NOMO-1 (cell line): ENCODE data around the gene BCL7C.
"Not testable (repeated sequence)": the region's sequence is repeated elsewhere in the genome, so short reads cannot be mapped to it uniquely, and the experiment has no call there.

Experiments
- DNase-seq, 2 experiments: peaks; one replicate each; lab custom pipeline; 2025; ENCODE audit not compliant: unreplicated experiment in 2 of 2; lab: John Stamatoyannopoulos, UW

Gene BCL7C

GRCh38 chr16:30893744-30894539, at the start of gene BCL7C:
BCL7C (minus strand) TSS chr16:30894077; CDS start chr16:30893944, 133 bp downstream.
- DNase-seq = peak; percentile 81 to 91

DNA sequence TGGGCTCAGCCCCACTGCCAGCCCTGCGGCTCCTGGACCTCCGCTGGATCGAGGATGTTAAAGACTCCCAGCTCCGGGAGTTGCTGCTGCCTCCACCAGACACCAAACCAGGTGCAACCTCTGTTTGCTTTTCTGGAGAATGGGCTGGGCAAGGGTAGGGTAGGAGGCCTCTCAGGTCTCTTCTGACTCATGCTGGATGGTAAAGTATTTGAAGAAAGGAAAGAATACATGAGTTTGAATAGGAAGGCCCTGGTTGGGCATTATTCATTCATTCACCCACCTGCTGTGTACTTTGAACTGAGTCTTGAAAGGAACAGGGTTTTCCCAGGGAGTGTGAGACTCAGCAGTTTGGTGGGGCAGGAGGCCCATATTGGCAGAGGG, 48.5 kb upstream of the BCL7C start:
- DNase-seq = no peak

DNA sequence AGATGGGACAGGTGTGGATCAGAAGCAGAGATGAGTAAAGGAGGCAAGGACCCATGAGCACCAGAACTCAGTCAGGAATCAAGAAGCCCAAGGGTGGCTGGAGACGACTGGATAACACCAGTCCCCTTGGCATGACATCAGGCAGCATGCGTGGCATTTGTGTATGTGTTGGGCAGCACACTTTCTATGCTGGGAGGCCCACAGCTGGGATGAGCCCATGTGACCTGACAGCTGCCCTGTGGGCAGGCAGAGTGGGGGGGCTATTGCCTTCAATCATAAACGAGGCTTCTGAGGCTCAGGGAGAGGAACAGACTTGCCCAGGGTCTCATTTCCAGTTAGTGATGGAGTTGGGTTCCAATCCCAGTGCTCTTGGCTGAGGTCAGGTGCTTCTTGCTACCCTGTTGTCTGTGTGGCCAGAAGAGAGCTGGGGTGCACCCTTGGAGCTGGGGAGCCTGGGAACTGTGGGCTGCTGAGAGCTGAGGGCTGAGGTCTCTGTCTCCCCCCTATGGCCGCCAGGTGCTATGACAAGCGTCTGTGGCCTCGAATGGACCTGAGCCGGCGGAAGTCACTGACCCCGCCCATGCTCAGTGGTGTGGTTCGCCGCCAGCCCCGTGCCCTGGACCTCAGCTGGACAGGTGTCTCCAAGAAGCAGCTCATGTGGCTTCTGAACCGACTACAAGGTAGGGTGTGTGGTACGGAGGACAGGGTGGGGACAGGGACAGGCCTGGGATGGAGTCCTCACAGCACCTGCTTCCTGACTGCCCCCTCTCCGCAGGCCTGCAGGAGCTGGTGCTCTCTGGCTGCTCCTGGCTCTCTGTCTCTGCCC, 47.9 kb upstream of the BCL7C start:
- peak; percentile 64 to 79 for DNase-seq

GRCh38 chr16:30939571-30939970, 45.7 kb upstream of the BCL7C start:
- DNase-seq = not testable (repeated sequence)

GRCh38 chr16:30937692-30938091, 43.8 kb upstream of the BCL7C start:
- no peak for DNase-seq

GRCh38 chr16:30934827-30935557, 41.1 kb upstream of the BCL7C start:
- DNase-seq = peak; percentile 24 to 40

- DNase-seq = no peak
Observed at GRCh38 chr16:30931068-30931650, 37.3 kb upstream of the BCL7C start.

DNA sequence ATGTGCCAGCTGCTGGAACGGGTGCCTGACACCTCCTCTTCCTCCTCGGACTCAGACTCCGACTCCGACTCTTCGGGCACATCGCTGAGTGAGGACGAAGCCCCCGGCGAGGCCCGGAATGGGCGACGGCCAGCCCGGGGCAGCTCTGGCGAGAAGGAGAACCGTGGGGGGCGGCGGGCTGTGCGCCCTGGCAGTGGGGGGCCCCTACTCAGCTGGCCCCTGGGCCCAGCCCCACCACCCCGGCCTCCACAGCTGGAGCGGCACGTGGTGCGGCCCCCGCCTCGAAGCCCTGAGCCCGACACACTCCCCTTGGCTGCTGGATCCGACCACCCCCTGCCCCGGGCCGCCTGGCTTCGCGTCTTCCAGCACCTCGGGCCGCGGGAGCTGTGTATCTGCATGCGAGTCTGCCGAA, 36.3 kb upstream of the BCL7C start:
- no peak for DNase-seq

DNA sequence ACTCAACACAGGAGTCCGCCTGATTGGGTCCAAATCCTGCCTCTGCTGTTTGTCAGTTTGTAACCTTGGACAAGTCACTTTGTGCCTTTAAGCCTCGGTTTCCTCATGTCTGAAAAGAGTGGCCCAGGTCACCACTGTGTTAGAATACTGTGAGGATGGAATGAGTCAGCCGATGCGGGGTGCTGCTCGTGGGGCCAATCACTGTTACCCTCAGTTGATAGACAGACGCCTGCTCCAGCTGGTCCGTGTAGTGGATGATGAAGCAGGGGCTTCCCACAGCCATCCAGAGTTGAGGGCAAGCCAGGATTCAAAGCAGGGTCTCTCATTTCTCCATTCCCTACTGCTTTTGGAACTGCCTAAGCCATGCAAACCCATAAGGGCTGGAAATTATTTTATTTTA, 35.3 kb upstream of the BCL7C start:
- DNase-seq = no peak

DNA sequence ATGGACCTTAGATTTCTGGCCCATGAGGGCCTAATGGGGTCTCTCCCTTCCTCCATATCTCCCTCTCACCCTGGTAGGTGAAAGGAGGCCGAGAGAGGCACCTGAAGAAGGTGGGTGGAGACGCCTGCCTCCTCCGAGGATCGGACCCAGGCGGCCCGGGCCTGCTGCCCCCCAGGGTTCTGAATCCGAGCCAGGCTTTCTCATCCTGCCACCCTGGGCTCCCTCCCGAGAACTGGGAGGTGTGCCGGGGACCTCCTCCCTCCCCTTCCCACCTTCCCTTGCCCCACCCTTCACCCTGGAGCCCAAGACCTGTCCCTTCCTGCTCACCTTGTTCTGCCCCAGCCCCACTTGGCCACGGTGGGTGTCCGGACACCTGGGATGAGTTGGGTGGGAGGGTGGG, 34.5 kb upstream of the BCL7C start:
- DNase-seq = no peak

GRCh38 chr16:30927789-30928378, 34.0 kb upstream of the BCL7C start:
- no peak for DNase-seq

DNA sequence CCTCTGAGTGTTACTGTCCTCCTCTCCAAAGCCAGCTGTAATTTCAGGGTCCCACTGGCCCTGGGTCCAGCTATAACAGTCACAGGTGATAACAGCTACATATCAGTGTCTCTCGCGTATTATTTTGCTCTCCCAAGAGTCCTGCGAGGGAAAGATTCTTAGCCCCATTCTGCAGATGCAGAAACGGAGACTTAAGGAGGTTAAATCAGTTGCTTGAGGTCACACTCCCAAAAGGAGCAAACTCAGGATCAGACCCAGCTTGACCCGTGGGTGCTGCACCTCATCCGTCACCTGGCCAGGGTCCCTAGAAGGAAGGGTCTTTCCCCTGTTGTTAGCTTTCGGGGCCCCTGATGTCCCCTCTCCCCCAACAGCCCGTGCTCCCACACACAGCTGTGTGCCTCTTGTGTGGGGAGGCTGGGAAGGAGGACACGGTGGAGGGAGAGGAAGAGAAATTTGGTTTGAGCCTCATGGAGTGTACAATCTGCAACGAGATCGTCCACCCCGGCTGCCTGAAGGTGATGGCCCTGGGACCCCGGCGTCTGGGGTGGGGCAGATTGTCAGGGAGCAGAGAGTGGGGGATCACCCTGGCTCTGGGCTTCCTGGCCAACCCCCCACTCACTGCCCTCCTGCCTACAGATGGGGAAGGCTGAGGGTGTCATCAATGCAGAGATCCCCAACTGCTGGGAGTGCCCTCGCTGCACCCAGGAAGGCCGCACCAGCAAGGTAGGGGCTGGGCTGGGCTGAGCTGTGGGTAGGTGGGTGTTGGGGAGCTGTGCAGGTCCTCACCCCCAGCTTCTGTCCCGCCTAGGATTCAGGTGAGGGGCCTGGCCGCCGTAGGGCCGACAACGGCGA, 33.3 kb upstream of the BCL7C start:
- DNase-seq = no peak

- no peak for DNase-seq
Observed at GRCh38 chr16:30925995-30926811, 32.3 kb upstream of the BCL7C start.

DNA sequence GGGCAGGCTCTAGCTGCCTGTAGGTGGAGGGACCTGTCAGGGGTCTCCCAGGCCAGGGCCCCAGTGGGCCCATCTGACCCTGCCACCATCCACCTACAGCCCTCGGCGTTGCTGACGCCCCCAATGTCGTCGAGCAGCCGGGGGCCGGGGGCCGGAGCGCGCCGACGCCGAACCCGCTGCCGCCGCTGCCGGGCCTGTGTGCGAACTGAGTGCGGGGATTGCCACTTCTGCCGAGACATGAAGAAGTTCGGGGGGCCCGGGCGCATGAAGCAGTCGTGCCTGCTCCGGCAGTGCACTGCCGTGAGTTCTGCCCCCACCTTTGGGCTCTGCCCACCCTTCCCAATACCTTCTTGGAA, 31.7 kb upstream of the BCL7C start:
- DNase-seq = no peak

DNA sequence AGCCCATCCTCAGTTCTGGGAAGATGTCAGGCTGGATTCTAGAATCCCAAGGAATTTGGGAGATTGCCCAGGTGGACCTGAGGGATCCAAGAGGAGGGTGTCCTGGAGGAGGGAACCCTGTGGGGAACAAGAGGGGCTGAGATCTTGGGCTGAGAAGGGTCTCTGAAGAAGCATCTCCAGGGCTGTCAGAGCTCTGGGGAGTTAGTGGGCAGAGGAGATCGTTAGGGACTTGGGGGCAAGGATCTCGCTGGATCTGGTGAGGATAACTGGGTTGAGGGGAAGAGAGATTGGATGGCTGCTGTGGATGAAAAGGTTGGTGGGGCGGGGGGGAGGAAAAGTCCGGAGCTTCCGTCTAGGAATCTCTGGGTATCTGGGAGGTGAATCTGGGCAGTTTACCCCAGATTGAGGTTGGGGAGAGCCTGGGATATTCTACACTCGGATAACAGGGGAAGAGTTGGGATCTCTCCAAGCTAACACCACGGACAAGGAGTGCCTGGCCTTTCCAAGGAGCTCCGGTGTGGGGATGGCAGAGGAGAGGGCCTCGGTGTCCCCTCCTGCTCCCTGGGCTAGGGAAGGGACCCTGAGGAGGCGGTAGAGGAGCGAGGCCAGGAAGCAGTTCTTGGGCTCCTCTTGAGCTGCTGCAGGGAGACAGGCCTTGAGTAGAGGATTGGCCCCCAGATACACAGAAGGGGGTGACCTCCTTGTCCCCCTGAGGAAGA, 31.2 kb upstream of the BCL7C start:
- DNase-seq = no peak

DNA sequence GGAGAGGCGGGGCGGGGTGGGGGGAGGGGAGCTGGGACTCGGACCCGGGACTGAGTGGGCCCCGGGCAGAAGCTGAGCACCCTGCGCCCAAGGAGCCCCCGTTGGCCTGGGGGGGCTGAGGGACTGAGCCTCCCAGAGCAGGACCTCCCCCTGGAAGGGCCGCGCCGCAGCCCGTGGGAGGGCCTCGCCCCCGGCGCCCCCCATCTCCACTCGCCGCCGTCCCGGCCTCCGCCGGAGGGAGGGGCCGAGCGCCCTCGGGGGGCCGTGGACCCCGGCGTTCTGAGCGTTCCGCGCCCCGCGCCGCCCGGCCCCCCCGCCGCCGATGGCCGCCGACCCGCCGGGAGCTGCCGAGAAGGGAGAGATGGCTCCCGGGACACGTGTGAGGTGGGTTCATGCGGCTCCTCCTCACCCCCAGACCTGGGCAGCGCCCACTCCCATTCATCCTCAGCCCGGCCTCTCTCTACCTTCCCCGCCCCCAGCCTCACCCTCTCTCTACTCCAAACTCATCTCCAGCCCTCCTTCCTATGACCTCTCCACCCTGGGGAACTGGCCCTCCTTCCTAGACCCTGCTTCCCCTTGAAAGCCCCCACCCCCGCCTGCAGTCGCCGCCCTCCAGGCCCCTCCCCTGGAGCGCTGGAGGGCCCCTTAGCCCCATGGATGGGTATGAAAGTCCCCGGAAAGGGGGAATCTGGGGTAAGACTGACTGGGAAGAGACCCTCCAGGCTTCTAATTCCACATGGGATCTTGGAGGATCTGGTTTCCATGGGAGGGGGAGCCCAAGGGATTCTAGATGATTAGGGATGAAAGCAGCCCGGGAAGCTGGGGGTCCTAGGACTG, 30.4 kb upstream of the BCL7C start:
- DNase-seq = no peak

DNA sequence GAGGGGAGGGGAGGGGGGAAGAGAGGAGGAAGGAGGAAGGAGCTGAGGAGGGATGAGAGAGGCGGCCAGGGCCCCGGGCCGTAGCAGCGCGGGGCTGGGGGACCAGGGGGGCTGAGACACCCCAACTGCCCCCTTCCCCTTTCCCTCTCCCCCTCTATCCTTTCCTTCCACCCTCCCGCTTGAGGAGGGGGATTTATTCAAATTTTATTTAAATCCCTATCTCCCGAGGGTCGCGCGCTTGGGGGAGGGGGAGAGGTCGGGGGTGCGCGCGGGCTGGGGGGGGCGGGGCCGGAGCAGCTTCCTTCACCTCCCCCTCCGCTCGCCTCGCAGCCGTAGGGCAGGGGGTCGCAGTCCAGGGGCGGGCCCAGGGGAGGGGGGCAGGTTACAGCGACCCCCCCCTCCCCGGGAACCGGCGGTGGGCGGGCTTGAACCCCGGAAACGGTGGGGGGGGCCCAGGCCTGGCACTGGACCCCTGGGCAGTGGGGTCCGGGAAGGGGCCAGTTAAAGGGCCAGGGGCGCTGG, 29.7 kb upstream of the BCL7C start, which contains the start of gene FBXL19:
FBXL19 (plus strand) TSS at position 19 of the 522 bp plus-strand sequence. CDS start 2,183 bp downstream, outside the sequence.
- DNase-seq = no peak
